Ovary (tissue), 9 donors: ENCODE measurements around the gene HPSE. TPM values are rescaled to one million over a fixed set of nuclear protein-coding genes. Genes with fewer than 3 reads are reported as not detected.

Experiments
- DNase-seq, 5 donors: peaks; one replicate each; pipeline ENCODE4 v3.0.0-alpha.2; 2019 to 2020
- H3K27ac ChIP-seq, 2 donors: fragments of 200-600 bp; one replicate each; pipeline versions ENCODE4 v1.5.1 to v1.8.0; 2019 to 2022
- H3K27me3 ChIP-seq: fragments of 200-600 bp; one replicate; pipeline ENCODE4 v1.8.0; 2022
- H3K36me3 ChIP-seq: fragments of 200-600 bp; sonication (generic); one replicate; pipeline ENCODE4 v1.5.1; 2019
- H3K4me1 ChIP-seq: one replicate; pipeline ENCODE4 v1.8.1; 2013; ENCODE audit warnings: mild to moderate bottlenecking, moderate library complexity; ENCODE audit not compliant: insufficient read depth
- H3K4me3 ChIP-seq: fragments of 200-600 bp; sonication (generic); one replicate; pipeline ENCODE4 v1.5.1; 2017
- H3K9me3 ChIP-seq, 2 donors: fragments of 200-600 bp in 1 of 2; sonication (generic) in 1 of 2; one replicate each; pipeline versions ENCODE4 v1.5.1 to v1.8.1; 2013 to 2019; ENCODE audit warnings: mild to moderate bottlenecking in 1 of 2, moderate library complexity in 1 of 2
- EP300 ChIP-seq: sonication (generic); formaldehyde crosslinking; IDR thresholded peaks from one replicate; pipeline ENCODE4 v1.6.1; 2017; ENCODE audit warnings: antibody characterized with exemption
- POLR2A ChIP-seq: fragments of 450-650 bp; IDR thresholded peaks from one replicate; pipeline ENCODE4 v1.6.1; 2017; ENCODE audit warnings: antibody characterized with exemption, mild to moderate bottlenecking, moderate library complexity
- WGBS, 3 donors: extraction: QIAGEN DNeasy Blood & Tissue Kit in 1 of 3; methylation state at CpG; one replicate each; pipeline versions ENCODE4 v1.1.5 to v1.1.7; 2013 to 2017; 5-methylcytosine and 5-hydroxymethylcytosine counted together
- intact Hi-C, 4 donors: fragments of 100-400 bp; cut with DNase I; formaldehyde crosslinking; loops; one replicate each; pipeline versions ENCODE4 v1.11.0 to v1.15.1; 2022 to 2023
- polyA plus RNA-seq, 2 donors: library from polyadenylated mRNA; stranded (reverse); fragments of 200-250 nt in 1 of 2; fragments of 350-450 nt in 1 of 2; fragmentation: Illumina TruSeq in 1 of 2; extraction: RNeasy Lipid Tissue Mini Kit (QIAGEN cat#74804) in 1 of 2; gene quantifications; one replicate each; pipeline ENCODE4 v1.2.3, GENCODE V29; 2013 to 2014
- total RNA-seq, 7 donors: library from RNA; depleted of rRNA in 2 of 7; stranded (reverse); fragments of >200 nt in 2 of 7; fragmentation: NEBNext Ultra II Directional in 3 of 7; extraction: Animal tissue kit (Norgen Biotek cat#: 25700) in 3 of 7; gene quantifications; one replicate each; pipeline versions ENCODE4 v1.1.0 to v1.2.4, GENCODE V29; 2016 to 2023
- TF ChIP-seq, protein P1 (sequence below), 3 donors: fragments of 450-650 bp in 2 of 3; fragments of 200-600 bp in 1 of 3; IDR thresholded peaks; one replicate each; pipeline versions ENCODE4 v1.5.1 to v1.8.0; 2016 to 2022; ENCODE audit warnings: antibody characterized with exemption in 3 of 3, mild to moderate bottlenecking in 1 of 3
- donor health status: DM: no; HTN: no; CAD: no; lungs with moderate emphysema.
- donor health status: DM: no; HTN: no; CAD: no.
- donor health status: Bipolar disorder and iron deficiency.
- donor health status: DM: yes; HTN: yes; CAD: no.
- donor health status: DM: no; HTN: no; CAD: no.
- donor health status: DM: yes; HTN: yes; CAD: no.

Gene HPSE
- total and polyA plus RNA-seq, 9 donors = 4.3 to 23.3 (median 6.4) TPM

DNA sequence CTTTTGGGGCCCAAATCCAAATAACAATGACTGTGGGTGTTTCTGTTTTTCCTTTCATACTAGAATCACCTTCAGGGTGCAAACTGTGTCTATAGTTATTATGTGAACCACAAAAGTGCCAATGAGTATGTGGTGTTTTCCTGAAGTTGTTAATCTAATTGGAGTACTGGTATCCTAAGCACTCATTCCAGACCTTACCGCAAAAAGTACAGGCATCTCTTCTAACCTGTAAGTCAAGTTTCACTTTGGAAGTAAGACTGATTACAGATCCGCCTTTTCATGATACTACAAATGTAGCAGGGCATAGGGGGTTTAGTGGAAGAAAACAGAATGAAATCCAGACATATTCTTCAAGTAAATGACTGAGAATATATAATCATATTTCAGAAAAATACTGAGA lies 66.2 kb downstream of the HPSE start:
- intact Hi-C loops = loop anchor here in 2 of 4 donors (10.0 kb wide), 3 partner anchors 194 to 814 kb away; no protein-coding TSS in a partner anchor
- H3K27ac ChIP-seq = no peak overlapping the region
- TF ChIP-seq POLR2A (no peak), EP300 (no peak)
- TF ChIP-seq, protein P1, sequence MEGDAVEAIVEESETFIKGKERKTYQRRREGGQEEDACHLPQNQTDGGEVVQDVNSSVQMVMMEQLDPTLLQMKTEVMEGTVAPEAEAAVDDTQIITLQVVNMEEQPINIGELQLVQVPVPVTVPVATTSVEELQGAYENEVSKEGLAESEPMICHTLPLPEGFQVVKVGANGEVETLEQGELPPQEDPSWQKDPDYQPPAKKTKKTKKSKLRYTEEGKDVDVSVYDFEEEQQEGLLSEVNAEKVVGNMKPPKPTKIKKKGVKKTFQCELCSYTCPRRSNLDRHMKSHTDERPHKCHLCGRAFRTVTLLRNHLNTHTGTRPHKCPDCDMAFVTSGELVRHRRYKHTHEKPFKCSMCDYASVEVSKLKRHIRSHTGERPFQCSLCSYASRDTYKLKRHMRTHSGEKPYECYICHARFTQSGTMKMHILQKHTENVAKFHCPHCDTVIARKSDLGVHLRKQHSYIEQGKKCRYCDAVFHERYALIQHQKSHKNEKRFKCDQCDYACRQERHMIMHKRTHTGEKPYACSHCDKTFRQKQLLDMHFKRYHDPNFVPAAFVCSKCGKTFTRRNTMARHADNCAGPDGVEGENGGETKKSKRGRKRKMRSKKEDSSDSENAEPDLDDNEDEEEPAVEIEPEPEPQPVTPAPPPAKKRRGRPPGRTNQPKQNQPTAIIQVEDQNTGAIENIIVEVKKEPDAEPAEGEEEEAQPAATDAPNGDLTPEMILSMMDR (IDR thresholded peaks at IDR 0.05) = no peak
- peaks cover 6% of the 10 kb centered on the region for H3K4me1 ChIP-seq
- no peak overlapping the region for H3K4me3 ChIP-seq
- DNase-seq = no peak
- no peaks in the 10 kb centered on the region for H3K9me3 ChIP-seq
- H3K36me3 ChIP-seq = no peaks in the 10 kb centered on the region
- H3K27me3 ChIP-seq = no peaks in the 10 kb centered on the region
- 48 to 49% (median 49%) methylated on average over 2 of the region's 2 CpGs for WGBS, 3 donors

DNA sequence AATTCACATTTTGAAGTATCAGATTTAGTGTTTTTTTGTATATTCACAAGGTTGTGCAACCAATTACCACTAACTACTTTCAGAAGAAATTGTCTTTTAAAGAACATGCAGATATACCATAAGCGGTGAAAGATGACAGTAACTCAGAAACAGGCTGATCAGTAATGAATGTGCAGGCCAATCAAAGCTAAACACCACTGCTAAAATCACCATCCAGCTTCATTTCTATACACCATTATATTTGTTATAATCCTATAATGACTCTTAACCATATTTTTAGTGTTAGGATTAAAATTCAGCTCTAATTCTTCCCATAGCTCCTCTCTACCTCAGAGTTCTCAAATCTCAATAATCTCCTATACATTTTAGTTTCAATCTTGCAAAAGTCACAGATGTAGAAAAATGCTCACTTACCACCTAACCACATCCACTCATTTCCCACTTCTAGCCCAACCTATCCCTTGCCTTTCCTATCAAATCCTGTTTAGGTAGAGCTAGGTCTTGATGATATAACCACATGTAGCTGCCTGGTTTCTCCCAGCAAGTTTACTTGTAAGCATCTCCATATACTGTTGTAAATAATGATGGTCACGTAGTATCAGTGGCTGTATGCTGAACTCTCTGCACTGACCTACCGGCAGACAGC lies 66.7 kb downstream of the HPSE start:
- Histone ChIP-seq H3K9me3 (no peaks in the 10 kb centered on the region), H3K27me3 (no peaks in the 10 kb centered on the region), H3K36me3 (no peaks in the 10 kb centered on the region), H3K4me3 (no peak overlapping the region), H3K4me1 (peaks cover 6% of the 10 kb centered on the region), H3K27ac (no peak overlapping the region)
- intact Hi-C loops = loop anchor here in 2 of 4 donors (10.0 kb wide), 3 partner anchors 193 to 813 kb away; no protein-coding TSS in a partner anchor
- WGBS, 3 donors = 95 to 96% (median 96%) methylated on average over 3 of the region's 3 CpGs
- TF ChIP-seq POLR2A = no peak
- TF ChIP-seq, protein P1 (IDR thresholded peaks at IDR 0.05) = no peak
- no peak for TF ChIP-seq EP300
- DNase-seq = no peak

DNA sequence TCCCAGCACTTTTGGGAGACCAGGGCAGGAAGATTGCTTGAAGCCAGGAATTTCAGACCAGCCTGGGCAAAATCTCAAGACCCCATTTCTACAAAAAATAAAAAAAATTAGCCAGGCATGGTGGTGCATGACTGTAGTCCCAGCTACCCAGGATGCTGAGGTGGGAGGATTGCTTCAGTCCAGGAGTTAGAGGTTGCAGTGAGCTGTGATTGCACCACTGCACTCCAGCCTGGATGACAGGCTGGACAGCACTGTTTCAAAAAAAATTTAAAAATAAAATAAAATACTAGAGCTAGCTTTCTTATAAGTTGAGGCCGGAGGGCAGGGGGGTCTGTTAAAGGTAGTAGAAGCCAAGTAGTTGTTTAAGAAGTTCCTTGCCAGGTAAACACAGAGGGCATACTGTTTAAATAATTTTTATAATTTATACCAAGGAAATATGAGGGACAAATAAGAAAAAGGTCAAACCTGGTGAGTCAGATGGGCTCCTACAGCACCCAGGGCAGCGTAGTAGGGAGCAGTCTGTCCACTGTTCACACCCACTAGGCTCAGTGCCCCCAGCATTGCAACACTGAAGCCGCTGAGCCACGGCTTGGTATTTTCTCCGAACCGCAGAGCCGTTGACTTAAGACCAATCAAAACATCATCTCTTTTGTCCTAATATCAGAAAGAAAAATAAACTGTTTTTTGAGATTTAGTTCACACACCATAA lies 67.4 kb downstream of the HPSE start:
- no peak overlapping the region for H3K27ac ChIP-seq
- DNase-seq = no peak
- TF ChIP-seq, protein P1 (IDR thresholded peaks at IDR 0.05) = no peak
- TF ChIP-seq EP300 (no peak), POLR2A (no peak)
- peaks cover 6% of the 10 kb centered on the region for H3K4me1 ChIP-seq
- 70 to 85% (median 82%) methylated on average over 7 of the region's 7 CpGs for WGBS, 3 donors
- H3K27me3 ChIP-seq = no peaks in the 10 kb centered on the region
- H3K4me3 ChIP-seq = no peak overlapping the region
- H3K9me3 ChIP-seq = no peaks in the 10 kb centered on the region
- H3K36me3 ChIP-seq = no peaks in the 10 kb centered on the region
- intact Hi-C loops = loop anchor here in 2 of 4 donors (10.0 kb wide), 3 partner anchors 192 to 812 kb away; no protein-coding TSS in a partner anchor

DNA sequence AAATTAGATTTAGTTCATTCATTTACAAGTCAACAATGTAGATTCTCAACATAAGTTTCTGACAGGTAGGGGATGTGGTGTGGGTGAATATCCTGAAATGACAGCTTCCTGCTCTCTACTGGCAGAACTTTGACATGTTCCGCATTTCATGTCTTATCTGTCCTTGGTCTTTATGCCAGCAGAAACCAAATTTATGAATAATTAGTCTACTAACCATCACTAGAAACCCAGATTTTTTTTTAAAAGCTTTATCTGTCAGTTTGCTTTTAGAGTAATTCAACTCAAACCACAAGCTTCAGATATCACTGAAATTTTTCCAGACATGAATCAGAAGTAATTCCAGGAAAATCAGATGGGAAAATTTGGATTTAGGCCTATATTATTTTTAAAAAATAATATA lies 68.0 kb downstream of the HPSE start:
- intact Hi-C loops = loop anchor here in 2 of 4 donors (10.0 kb wide), 3 partner anchors 192 to 812 kb away; no protein-coding TSS in a partner anchor
- DNase-seq = no peak
- Histone ChIP-seq H3K4me1 (peaks cover 6% of the 10 kb centered on the region), H3K4me3 (no peak overlapping the region), H3K27ac (no peak overlapping the region), H3K36me3 (no peaks in the 10 kb centered on the region), H3K9me3 (no peaks in the 10 kb centered on the region), H3K27me3 (no peaks in the 10 kb centered on the region)
- WGBS, 3 donors = 63 to 77% (median 73%) methylated on average over 1 of the region's 1 CpG
- TF ChIP-seq, protein P1 (IDR thresholded peaks at IDR 0.05) = no peak
- TF ChIP-seq EP300 (no peak), POLR2A (no peak)
